ENCODE results near the gene ZNF280B. TPM values are rescaled to one million over a fixed set of nuclear protein-coding genes. Genes with fewer than 3 reads are reported as not detected.

ZNF280B gene
- total RNA-seq, 1 experiment from 2014 or later = 8.2 TPM

DNA sequence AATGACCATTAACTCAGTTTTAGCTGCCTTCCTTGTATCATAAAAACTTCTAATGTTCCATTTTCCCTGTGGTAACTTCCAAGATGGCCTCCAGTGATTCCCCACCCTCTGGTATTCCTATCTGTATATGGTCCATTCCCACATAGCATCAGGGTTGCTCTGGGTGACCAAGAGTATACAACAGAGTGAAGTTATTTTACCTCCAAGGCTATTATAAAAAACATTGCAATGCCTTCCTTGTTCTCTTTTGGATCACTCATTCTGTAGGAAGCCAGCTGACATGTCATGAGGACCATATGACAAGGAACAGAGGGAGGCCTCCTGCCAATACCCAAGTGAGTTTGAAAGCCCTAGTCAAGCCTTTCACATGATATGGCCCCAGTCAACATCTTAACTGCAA lies 30.1 kb downstream of the ZNF280B start:
- no peaks in the 10 kb centered on the region for H3K9me3 Mint-ChIP-seq
- H3K79me1 ChIP-seq (ENCODE audit: insufficient read depth, low read depth, low read length, poor library complexity, severe bottlenecking) = no peaks in the 10 kb centered on the region
- H3K23me2 ChIP-seq (ENCODE audit: insufficient read length, low read depth, low read length, poor library complexity, severe bottlenecking) = no peaks in the 10 kb centered on the region
- no peak overlapping the region for H2AK5ac ChIP-seq (ENCODE audit: insufficient read length, low read length)
- H3K27ac Mint-ChIP-seq = no peak overlapping the region
- H2BK5ac ChIP-seq (ENCODE audit: insufficient read length, low read length) = no peak overlapping the region
- H3K36me3 Mint-ChIP-seq (ENCODE audit: insufficient read depth in 1 of 3, low read depth in 3 of 3) = no peaks in the 10 kb centered on the region; a peak in 1 of 7 replicates
- H4K5ac ChIP-seq (ENCODE audit: insufficient read length, low read depth, low read length) = no peak overlapping the region
- no peak overlapping the region for H3T11ph ChIP-seq (ENCODE audit: low read length)
- no peak overlapping the region for H4K8ac ChIP-seq (replicated peaks; ENCODE audit: insufficient read length, low read depth, low read length)
- H2AFZ ChIP-seq (ENCODE audit: low read length) = no peak overlapping the region
- H3K79me2 ChIP-seq (ENCODE audit: insufficient read depth, low read length) = no peaks in the 10 kb centered on the region
- H4K20me1 ChIP-seq (ENCODE audit: control insufficient read depth, insufficient read depth, insufficient read length) = no peaks in the 10 kb centered on the region
- no peak overlapping the region for H3K23ac ChIP-seq (ENCODE audit: insufficient read length, low read depth, low read length)
- no peak overlapping the region for H3K9ac ChIP-seq (ENCODE audit: extremely low read depth, insufficient read length, low read length)
- no peak overlapping the region for H3K4me3 Mint-ChIP-seq
- no peak overlapping the region for H3K4ac ChIP-seq (ENCODE audit: low read depth, low read length)
- no peak overlapping the region for H3K14ac ChIP-seq (ENCODE audit: insufficient read depth, low read length)
- H3K4me1 Mint-ChIP-seq = peaks cover 8% of the 10 kb centered on the region in 2 experiments
- H3K9me3 ChIP-seq (ENCODE audit: control insufficient read depth, low read depth, low read length) = no peaks in the 10 kb centered on the region
- peaks cover 4% of the 10 kb centered on the region; the same call in 1 of the 2 replicates for H3K4me1 ChIP-seq (ENCODE audit: insufficient read depth, low read length)
- H2BK120ac ChIP-seq (ENCODE audit: low read depth, low read length, poor library complexity, severe bottlenecking) = no peak overlapping the region
- H2BK15ac ChIP-seq (ENCODE audit: low read depth, low read length) = no peak overlapping the region
- no peak for DNase-seq
- TF ChIP-seq, protein P1, sequence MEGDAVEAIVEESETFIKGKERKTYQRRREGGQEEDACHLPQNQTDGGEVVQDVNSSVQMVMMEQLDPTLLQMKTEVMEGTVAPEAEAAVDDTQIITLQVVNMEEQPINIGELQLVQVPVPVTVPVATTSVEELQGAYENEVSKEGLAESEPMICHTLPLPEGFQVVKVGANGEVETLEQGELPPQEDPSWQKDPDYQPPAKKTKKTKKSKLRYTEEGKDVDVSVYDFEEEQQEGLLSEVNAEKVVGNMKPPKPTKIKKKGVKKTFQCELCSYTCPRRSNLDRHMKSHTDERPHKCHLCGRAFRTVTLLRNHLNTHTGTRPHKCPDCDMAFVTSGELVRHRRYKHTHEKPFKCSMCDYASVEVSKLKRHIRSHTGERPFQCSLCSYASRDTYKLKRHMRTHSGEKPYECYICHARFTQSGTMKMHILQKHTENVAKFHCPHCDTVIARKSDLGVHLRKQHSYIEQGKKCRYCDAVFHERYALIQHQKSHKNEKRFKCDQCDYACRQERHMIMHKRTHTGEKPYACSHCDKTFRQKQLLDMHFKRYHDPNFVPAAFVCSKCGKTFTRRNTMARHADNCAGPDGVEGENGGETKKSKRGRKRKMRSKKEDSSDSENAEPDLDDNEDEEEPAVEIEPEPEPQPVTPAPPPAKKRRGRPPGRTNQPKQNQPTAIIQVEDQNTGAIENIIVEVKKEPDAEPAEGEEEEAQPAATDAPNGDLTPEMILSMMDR (conservative IDR thresholded peaks at IDR 0.05) = no peak
- H3K4me2 ChIP-seq (ENCODE audit: insufficient read depth, insufficient read length, low read length) = no peak overlapping the region
- no peak overlapping the region for H2BK20ac ChIP-seq (ENCODE audit: low read depth, low read length, poor library complexity, severe bottlenecking)
- peaks cover 72% of the 10 kb centered on the region for H3K27me3 Mint-ChIP-seq (ENCODE audit: low read depth)
- no peak overlapping the region for H4K91ac ChIP-seq (ENCODE audit: insufficient read length, low read depth, low read length)
- no peak overlapping the region for H3K27ac ChIP-seq (ENCODE audit: insufficient read length, low read depth, low read length)
- no peak overlapping the region for H3K18ac ChIP-seq (ENCODE audit: insufficient read length, low read depth, low read length)
- H2BK12ac ChIP-seq (ENCODE audit: insufficient read length, low read depth, low read length) = no peak overlapping the region
- no peak overlapping the region for H3K56ac ChIP-seq (ENCODE audit: insufficient read length, low read depth, low read length)
- H3K27me3 ChIP-seq (ENCODE audit: insufficient read depth, low read length) = no peaks in the 10 kb centered on the region; the same call in 1 of the 2 replicates
